Tibial nerve (tissue), 4 donors: Measurements from ENCODE around the gene MEFV. TPM values are rescaled to one million over a fixed set of nuclear protein-coding genes. Genes with fewer than 3 reads are reported as not detected.
"Not testable (repeated sequence)": the region's sequence is repeated elsewhere in the genome, so short reads cannot be mapped to it uniquely, and the experiment has no call there.

ENCODE experiments used
- DNase-seq, 2 donors: peaks; one replicate each; pipeline ENCODE4 v3.0.0-alpha.2; 2019; ENCODE audit warnings: low spot score in 2 of 2
- H3K27ac ChIP-seq, 4 donors: fragments of 200-600 bp; sonication (generic) in 3 of 4; one replicate each; pipeline ENCODE4 v1.5.1; 2017 to 2019; ENCODE audit warnings: mild to moderate bottlenecking in 1 of 4
- H3K27me3 ChIP-seq, 2 donors: fragments of 200-600 bp; sonication (generic) in 1 of 2; one replicate each; pipeline versions ENCODE4 v1.5.1 to v1.6.0; 2017 to 2019
- H3K36me3 ChIP-seq, 3 donors: fragments of 200-600 bp; sonication (generic); one replicate each; pipeline ENCODE4 v1.5.1; 2018 to 2019
- H3K4me1 ChIP-seq, 4 donors: fragments of 200-600 bp; sonication (generic) in 3 of 4; one replicate each; pipeline ENCODE4 v1.5.1; 2017 to 2019
- H3K4me3 ChIP-seq, 4 donors: fragments of 200-600 bp; sonication (generic) in 3 of 4; one replicate each; pipeline ENCODE4 v1.5.1; 2017 to 2019; ENCODE audit warnings: mild to moderate bottlenecking in 1 of 4, moderate library complexity in 1 of 4
- H3K9me3 ChIP-seq, 4 donors: fragments of 200-600 bp; sonication (generic) in 3 of 4; one replicate each; pipeline ENCODE4 v1.5.1; 2017 to 2019
- EP300 ChIP-seq, 2 donors: sonication (generic); formaldehyde crosslinking; IDR thresholded peaks; one replicate each; pipeline ENCODE4 v1.6.1; 2017; ENCODE audit warnings: antibody characterized with exemption in 2 of 2, mild to moderate bottlenecking in 1 of 2
- POLR2A ChIP-seq, 2 donors: fragments of 450-650 bp; IDR thresholded peaks; one replicate each; pipeline ENCODE4 v1.6.1; 2017; ENCODE audit warnings: antibody characterized with exemption in 2 of 2, mild to moderate bottlenecking in 2 of 2, moderate library complexity in 2 of 2
- WGBS, 2 donors: methylation state at CpG; one replicate each; pipeline ENCODE4 v1.1.5; 2018; 5-methylcytosine and 5-hydroxymethylcytosine counted together
- total RNA-seq, 4 donors: library from RNA; depleted of rRNA; stranded (reverse); fragments of >200 nt; gene quantifications; one replicate each; pipeline ENCODE4 v1.1.0, GENCODE V29; 2016
- TF ChIP-seq, protein P1 (sequence below), 5 experiments: fragments of 200-600 bp in 3 of 5; fragments of 450-650 bp in 2 of 5; sonication (generic) in 3 of 5; IDR thresholded peaks; one replicate each; pipeline ENCODE4 v1.5.1; 2016 to 2019; ENCODE audit warnings: antibody characterized with exemption in 5 of 5, mild to moderate bottlenecking in 3 of 5, moderate library complexity in 2 of 5

MEFV gene
- total RNA-seq, 4 donors from 2014 or later, result 0.39 to 8.1 (median 1.1) TPM

DNA sequence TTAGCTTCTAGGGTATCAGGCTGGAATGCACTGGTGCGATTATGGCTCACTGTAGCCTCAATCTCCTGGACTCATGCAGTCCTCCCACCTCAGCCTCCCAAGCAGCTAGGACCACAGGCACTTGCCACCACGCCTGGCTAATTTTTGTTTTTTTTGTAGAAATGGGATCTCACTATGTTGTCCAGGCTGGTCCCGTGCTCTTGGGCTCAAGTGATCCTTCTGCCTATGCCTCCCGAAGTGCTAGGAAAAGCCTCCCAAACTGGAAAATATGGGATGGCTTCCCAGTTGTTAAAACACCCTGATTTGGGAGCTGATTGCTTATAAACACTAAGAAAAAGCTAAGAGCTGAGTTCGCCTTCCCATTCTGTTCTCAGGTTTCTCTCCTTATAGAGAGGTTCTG, 20.2 kb upstream of the MEFV start:
- no peak overlapping the region for H3K4me3 ChIP-seq
- no peaks in the 10 kb centered on the region for H3K36me3 ChIP-seq
- H3K27me3 ChIP-seq, result no peaks in the 10 kb centered on the region
- WGBS, 2 donors, result 81 to 83% methylated on average over 5 of the region's 5 CpGs
- peaks cover 0 to 26% (median 0%) of the 10 kb centered on the region in 4 donors for H3K9me3 ChIP-seq
- no peak for TF ChIP-seq EP300 (IDR thresholded peaks at IDR 0.05)
- no peak for TF ChIP-seq POLR2A (IDR thresholded peaks at IDR 0.05)
- TF ChIP-seq, protein P1, sequence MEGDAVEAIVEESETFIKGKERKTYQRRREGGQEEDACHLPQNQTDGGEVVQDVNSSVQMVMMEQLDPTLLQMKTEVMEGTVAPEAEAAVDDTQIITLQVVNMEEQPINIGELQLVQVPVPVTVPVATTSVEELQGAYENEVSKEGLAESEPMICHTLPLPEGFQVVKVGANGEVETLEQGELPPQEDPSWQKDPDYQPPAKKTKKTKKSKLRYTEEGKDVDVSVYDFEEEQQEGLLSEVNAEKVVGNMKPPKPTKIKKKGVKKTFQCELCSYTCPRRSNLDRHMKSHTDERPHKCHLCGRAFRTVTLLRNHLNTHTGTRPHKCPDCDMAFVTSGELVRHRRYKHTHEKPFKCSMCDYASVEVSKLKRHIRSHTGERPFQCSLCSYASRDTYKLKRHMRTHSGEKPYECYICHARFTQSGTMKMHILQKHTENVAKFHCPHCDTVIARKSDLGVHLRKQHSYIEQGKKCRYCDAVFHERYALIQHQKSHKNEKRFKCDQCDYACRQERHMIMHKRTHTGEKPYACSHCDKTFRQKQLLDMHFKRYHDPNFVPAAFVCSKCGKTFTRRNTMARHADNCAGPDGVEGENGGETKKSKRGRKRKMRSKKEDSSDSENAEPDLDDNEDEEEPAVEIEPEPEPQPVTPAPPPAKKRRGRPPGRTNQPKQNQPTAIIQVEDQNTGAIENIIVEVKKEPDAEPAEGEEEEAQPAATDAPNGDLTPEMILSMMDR (IDR thresholded peaks at IDR 0.05), result no peak
- no peak overlapping the region for H3K27ac ChIP-seq
- DNase-seq, result no peak
- H3K4me1 ChIP-seq, result peaks cover 0 to 2% (median 0%) of the 10 kb centered on the region in 4 donors

DNA sequence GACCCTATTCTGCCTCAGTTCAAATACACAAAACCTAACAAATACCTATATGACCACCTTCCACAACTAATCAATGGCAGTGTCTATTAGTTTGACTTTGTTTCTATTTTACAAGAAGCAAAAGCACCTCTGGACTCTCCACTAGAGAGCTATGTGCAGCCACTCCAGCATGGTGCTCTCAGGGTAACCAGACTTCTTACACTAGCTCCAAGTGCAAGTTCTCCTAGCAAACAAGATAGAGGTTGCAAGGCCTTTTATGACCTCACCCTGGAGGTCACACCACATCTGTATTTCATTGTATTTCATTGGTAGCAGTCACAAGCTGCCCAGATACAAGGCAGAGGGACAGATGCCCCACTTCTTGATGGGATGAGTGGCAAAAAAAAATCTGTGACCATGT, 18.5 kb upstream of the MEFV start:
- H3K9me3 ChIP-seq, result peaks cover 0 to 34% (median 0%) of the 10 kb centered on the region in 4 donors
- H3K27ac ChIP-seq, result no peak overlapping the region
- no peaks in the 10 kb centered on the region for H3K27me3 ChIP-seq
- no peak for DNase-seq
- TF ChIP-seq EP300 (IDR thresholded peaks at IDR 0.05), result no peak
- TF ChIP-seq POLR2A (IDR thresholded peaks at IDR 0.05), result no peak
- TF ChIP-seq, protein P1 (IDR thresholded peaks at IDR 0.05), result no peak
- no peaks in the 10 kb centered on the region for H3K4me1 ChIP-seq
- no peak overlapping the region for H3K4me3 ChIP-seq
- H3K36me3 ChIP-seq, result no peaks in the 10 kb centered on the region

DNA sequence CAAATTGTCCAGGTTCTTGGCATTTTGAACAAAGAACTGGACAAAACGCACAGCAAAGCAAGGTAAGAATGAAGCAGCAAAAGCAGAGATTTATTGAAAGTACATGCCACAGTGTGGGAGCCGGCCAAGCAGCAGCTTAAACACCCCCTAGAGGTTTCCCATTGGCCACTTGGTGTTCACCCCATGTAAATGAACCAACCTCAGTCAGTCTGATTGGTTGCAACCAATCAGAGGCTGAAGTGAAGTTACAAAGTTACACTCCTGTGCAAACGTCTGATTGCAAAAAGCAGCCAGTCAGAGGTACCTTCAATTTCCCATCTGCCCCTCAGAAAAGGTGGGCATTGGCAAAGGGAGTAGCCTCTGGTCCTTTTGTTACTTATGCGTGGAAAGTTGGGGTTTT, 18.1 kb upstream of the MEFV start:
- DNase-seq, result no peak
- H3K9me3 ChIP-seq, result peaks cover 0 to 39% (median 0%) of the 10 kb centered on the region in 4 donors
- peaks cover 0 to 4% (median 0%) of the 10 kb centered on the region in 3 donors for H3K36me3 ChIP-seq
- TF ChIP-seq, protein P1 (IDR thresholded peaks at IDR 0.05), result no peak
- no peak for TF ChIP-seq POLR2A (IDR thresholded peaks at IDR 0.05)
- no peak for TF ChIP-seq EP300 (IDR thresholded peaks at IDR 0.05)
- 48 to 52% methylated on average over 4 of the region's 4 CpGs for WGBS, 2 donors
- no peaks in the 10 kb centered on the region for H3K4me1 ChIP-seq
- H3K27me3 ChIP-seq, result no peaks in the 10 kb centered on the region
- H3K4me3 ChIP-seq, result no peak overlapping the region
- H3K27ac ChIP-seq, result no peak overlapping the region

DNA sequence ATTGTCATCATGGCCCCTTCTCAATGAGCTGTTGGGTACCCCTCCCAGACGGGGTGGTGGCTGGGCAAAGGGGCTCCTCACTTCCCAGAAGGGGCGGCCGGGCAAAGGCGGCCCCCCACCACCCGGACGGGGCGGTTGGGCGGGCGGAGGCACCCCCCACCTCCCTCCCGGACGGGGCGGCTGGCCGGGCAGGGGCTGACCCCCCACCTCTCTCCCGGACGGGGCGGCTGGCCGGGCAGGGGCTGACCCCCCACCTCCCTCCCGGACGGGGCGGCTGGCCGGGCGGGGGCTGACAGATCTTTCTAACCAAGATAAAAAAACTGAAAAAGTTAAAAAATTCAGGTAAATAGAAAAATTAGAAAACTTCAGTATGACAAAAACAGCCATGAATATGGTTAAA, 14.8 kb upstream of the MEFV start:
- H3K27me3 ChIP-seq, H3K4me1 ChIP-seq, DNase-seq, H3K4me3 ChIP-seq, H3K27ac ChIP-seq: not testable (repeated sequence)
- peaks cover 0 to 58% (median 0%) of the 10 kb centered on the region in 4 donors for H3K9me3 ChIP-seq
- WGBS, 2 donors, result 93% methylated on average over 22 of the region's 22 CpGs
- peaks cover 0 to 36% (median 0%) of the 10 kb centered on the region in 3 donors for H3K36me3 ChIP-seq

DNA sequence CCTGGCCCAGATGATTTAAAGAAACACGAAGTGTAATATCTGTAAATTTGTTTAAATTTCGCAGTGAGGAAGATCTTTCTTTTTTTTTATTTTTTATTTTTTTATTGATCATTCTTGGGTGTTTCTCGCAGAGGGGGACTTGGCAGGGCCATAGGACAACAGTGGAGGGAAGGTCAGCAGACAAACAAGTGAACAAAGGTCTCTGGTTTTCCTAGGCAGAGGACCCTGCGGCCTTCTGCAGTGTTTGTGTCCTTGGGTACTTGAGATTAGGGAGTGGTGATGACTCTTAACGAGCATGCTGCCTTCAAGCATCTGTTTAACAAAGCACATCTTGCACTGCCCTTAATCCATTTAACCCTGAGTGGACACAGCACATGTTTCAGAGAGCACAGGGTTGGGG, 14.3 kb upstream of the MEFV start:
- 78 to 80% methylated on average over 5 of the region's 5 CpGs for whole genome bisulfite sequencing, 2 donors
- not testable (repeated sequence) for H3K27me3 ChIP-seq, H3K27ac ChIP-seq, H3K4me3 ChIP-seq, DNase-seq
- peaks cover 0 to 62% (median 0%) of the 10 kb centered on the region in 4 donors for H3K9me3 ChIP-seq
- peaks cover 0 to 13% (median 0%) of the 10 kb centered on the region in 4 donors for H3K4me1 ChIP-seq
- peaks cover 0 to 42% (median 0%) of the 10 kb centered on the region in 3 donors for H3K36me3 ChIP-seq

DNA sequence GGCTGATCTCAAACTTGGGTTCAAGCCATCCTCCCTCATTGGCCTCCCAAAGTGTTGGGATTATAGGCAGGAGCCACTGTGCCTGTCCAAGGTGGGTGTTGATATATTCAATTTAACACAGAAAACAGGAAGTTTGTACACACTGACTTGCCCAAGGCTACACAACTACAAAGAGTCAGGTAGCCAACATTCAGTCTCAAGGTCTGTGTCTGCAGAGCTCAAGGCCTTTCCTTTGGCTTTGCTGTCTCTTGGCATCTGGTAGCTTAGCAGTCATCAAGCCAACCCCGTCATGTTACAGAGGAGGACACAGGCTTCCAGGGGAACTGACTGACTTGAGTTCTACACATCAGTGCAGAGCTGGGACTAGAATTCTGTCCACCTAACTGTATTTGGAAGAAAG, 11.9 kb upstream of the MEFV start:
- 79 to 80% methylated on average over 1 of the region's 1 CpG for WGBS, 2 donors
- TF ChIP-seq, protein P1 (IDR thresholded peaks at IDR 0.05), result no peak
- TF ChIP-seq EP300 (IDR thresholded peaks at IDR 0.05), result no peak
- no peak for TF ChIP-seq POLR2A (IDR thresholded peaks at IDR 0.05)
- Histone ChIP-seq H3K4me3 (no peak overlapping the region), H3K36me3 (peaks cover 0 to 51% (median 0%) of the 10 kb centered on the region in 3 donors), H3K4me1 (peaks cover 0 to 28% (median 0%) of the 10 kb centered on the region in 4 donors), H3K27me3 (no peaks in the 10 kb centered on the region), H3K9me3 (peaks cover 0 to 59% (median 0%) of the 10 kb centered on the region in 4 donors), H3K27ac (no peak overlapping the region)
- DNase-seq, result no peak
